Suprapubic skin (tissue), 3 donors: ENCODE measurements around the gene SIDT1.

Experiments used
- EP300 ChIP-seq: sonication (generic); formaldehyde crosslinking; IDR thresholded peaks from one replicate; pipeline ENCODE4 v1.6.1; 2017; ENCODE audit warnings: antibody characterized with exemption
- POLR2A ChIP-seq, 2 donors: fragments of 450-650 bp; IDR thresholded peaks; one replicate each; pipeline ENCODE4 v1.6.1; 2017; ENCODE audit warnings: antibody characterized with exemption in 2 of 2, mild to moderate bottlenecking in 2 of 2, moderate library complexity in 2 of 2
- TF ChIP-seq, protein P1 (sequence below), 2 donors: fragments of 200-600 bp in 1 of 2; fragments of 450-650 bp in 1 of 2; sonication (generic) in 1 of 2; IDR thresholded peaks; one replicate each; pipeline ENCODE4 v1.5.1; 2016 to 2019; ENCODE audit warnings: antibody characterized with exemption in 2 of 2, mild to moderate bottlenecking in 1 of 2, moderate library complexity in 1 of 2

- TF ChIP-seq POLR2A (IDR thresholded peaks at IDR 0.05) (no peak), EP300 (no peak)
- TF ChIP-seq, protein P1, sequence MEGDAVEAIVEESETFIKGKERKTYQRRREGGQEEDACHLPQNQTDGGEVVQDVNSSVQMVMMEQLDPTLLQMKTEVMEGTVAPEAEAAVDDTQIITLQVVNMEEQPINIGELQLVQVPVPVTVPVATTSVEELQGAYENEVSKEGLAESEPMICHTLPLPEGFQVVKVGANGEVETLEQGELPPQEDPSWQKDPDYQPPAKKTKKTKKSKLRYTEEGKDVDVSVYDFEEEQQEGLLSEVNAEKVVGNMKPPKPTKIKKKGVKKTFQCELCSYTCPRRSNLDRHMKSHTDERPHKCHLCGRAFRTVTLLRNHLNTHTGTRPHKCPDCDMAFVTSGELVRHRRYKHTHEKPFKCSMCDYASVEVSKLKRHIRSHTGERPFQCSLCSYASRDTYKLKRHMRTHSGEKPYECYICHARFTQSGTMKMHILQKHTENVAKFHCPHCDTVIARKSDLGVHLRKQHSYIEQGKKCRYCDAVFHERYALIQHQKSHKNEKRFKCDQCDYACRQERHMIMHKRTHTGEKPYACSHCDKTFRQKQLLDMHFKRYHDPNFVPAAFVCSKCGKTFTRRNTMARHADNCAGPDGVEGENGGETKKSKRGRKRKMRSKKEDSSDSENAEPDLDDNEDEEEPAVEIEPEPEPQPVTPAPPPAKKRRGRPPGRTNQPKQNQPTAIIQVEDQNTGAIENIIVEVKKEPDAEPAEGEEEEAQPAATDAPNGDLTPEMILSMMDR (IDR thresholded peaks at IDR 0.05), result no peak
These were observed 24.1 kb downstream of the SIDT1 start for GRCh38 chr3:113556316-113556945.
